Colon (tissue), 2 donors: Measurements from ENCODE around the gene MET.
A peak's percentile ranks its signal among the peaks of the same experiment; 100 is the strongest.
"Not testable (repeated sequence)": the region's sequence is repeated elsewhere in the genome, so short reads cannot be mapped to it uniquely, and the experiment has no call there.

Source experiments
- FAIRE-seq: peaks from 2 replicates; lab custom pipeline; 2012; peaks lifted over from hg19 to GRCh38; lab: Jason Lieb, UNC
- donor health status: control.
- donor health status: control.

The MET gene

GRCh38 chr7:116754186-116754585 is 82.2 kb downstream of the MET start:
- no peak for FAIRE-seq

- FAIRE-seq: no peak
Measured at GRCh38 chr7:116757283-116757682, 85.3 kb downstream of the MET start.

GRCh38 chr7:116759642-116760041 is 87.6 kb downstream of the MET start:
- FAIRE-seq: not testable (repeated sequence)

GRCh38 chr7:116762971-116763370 is 91.0 kb downstream of the MET start:
- FAIRE-seq: no peak

GRCh38 chr7:116763647-116764046 is 91.7 kb downstream of the MET start:
- no peak for FAIRE-seq

- FAIRE-seq: no peak
Measured at GRCh38 chr7:116766881-116767280, 94.9 kb downstream of the MET start.

- no peak for FAIRE-seq
Measured at GRCh38 chr7:116769546-116769945, 97.5 kb downstream of the MET start.

GRCh38 chr7:116770941-116771340 is 98.9 kb downstream of the MET start:
- FAIRE-seq: no peak

- FAIRE-seq: no peak
Measured at GRCh38 chr7:116771640-116772039, 99.6 kb downstream of the MET start.

- peak; percentile 94 for FAIRE-seq
Measured at GRCh38 chr7:116772423-116772863, 100.4 kb downstream of the MET start.

GRCh38 chr7:116772926-116773749 is 101.1 kb downstream of the MET start:
- no peak for FAIRE-seq

- no peak for FAIRE-seq
Measured at GRCh38 chr7:116776046-116776445, 104.0 kb downstream of the MET start.

- FAIRE-seq: no peak
Measured at GRCh38 chr7:116776610-116777289, 104.8 kb downstream of the MET start.

GRCh38 chr7:116777651-116778281 is 105.8 kb downstream of the MET start:
- no peak for FAIRE-seq

- no peak for FAIRE-seq
Measured at GRCh38 chr7:116779216-116779615, 107.2 kb downstream of the MET start.

GRCh38 chr7:116779931-116780330 is 107.9 kb downstream of the MET start:
- FAIRE-seq: no peak

- FAIRE-seq: no peak
Measured at GRCh38 chr7:116780521-116780920, 108.5 kb downstream of the MET start.

GRCh38 chr7:116780966-116781365 is 109.0 kb downstream of the MET start:
- FAIRE-seq: no peak

- FAIRE-seq: no peak
Measured at GRCh38 chr7:116781584-116781983, 109.6 kb downstream of the MET start.

- FAIRE-seq: no peak
Measured at GRCh38 chr7:116782177-116782711, 110.2 kb downstream of the MET start.

- no peak for FAIRE-seq
Measured at GRCh38 chr7:116783666-116784318, 111.8 kb downstream of the MET start.

GRCh38 chr7:116784647-116785046 is 112.7 kb downstream of the MET start:
- no peak for FAIRE-seq
